GM12864 (cell line): ENCODE data around the gene CNTN2.

Source experiments
- DNase-seq: peaks from one replicate; pipeline ENCODE4 v3.0.0-alpha.2; 2011; ENCODE audit warnings: low read depth
- H3K4me3 ChIP-seq: 2 replicates; pipeline ENCODE4 v1.5.1; 2011; ENCODE audit warnings: mild to moderate bottlenecking, low read depth, low read length, control low read depth
- CTCF ChIP-seq: IDR thresholded peaks from 2 replicates; pipeline ENCODE4 v1.5.1; 2011; ENCODE audit warnings: low read depth, mild to moderate bottlenecking, moderate library complexity, low read length, control low read depth, inconsistent platforms; ENCODE audit errors: missing control alignments

The CNTN2 gene

GRCh38 chr1:205108464-205108863 lies 65.5 kb downstream of the CNTN2 start:
- TF ChIP-seq CTCF = no peak
- no peak overlapping the region for H3K4me3 ChIP-seq
- no peak for DNase-seq

DNA sequence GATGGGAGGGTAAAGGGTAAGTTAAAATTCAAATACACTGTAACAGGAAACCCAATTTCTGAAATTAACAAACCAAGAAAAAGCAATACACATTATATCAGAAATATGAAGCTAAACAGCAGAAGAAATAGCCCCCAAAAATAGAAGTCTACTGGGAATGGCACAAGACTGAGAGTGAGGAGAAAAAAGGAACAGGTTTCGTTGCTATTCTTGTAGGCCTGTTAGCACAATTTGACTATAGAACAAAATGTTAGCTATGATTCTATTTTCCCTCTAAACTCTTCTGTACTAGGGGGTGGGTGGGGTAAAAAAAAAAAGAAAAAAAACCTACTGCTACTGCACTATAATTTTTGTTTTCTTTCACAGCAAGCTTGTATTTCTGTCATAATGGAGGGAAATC lies 66.3 kb downstream of the CNTN2 start:
- H3K4me3 ChIP-seq = no peak overlapping the region
- no peak for TF ChIP-seq CTCF
- DNase-seq = no peak

- no peak for TF ChIP-seq CTCF
- DNase-seq = no peak
- H3K4me3 ChIP-seq = no peak overlapping the region
Observed at GRCh38 chr1:205109711-205110110, 66.7 kb downstream of the CNTN2 start.

DNA sequence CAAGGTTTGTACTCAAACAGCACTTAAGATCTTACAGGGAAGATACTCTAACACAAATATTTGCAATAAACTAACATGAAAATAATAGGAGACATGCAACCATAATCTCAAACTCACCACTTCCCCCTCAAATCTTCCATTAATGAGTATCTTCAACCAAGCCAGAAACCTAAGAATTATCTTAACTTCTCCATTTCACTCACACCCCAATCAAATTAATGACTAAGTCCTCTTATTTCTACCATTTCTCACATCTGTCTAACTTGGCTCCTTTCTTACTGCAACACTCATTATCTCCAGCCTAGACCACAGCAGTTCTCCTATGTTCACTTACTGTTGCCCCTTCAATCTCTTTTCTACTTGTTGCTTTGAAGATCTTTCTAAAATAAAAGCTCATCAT lies 68.3 kb downstream of the CNTN2 start:
- H3K4me3 ChIP-seq = no peak overlapping the region
- DNase-seq = no peak
- no peak for TF ChIP-seq CTCF

DNA sequence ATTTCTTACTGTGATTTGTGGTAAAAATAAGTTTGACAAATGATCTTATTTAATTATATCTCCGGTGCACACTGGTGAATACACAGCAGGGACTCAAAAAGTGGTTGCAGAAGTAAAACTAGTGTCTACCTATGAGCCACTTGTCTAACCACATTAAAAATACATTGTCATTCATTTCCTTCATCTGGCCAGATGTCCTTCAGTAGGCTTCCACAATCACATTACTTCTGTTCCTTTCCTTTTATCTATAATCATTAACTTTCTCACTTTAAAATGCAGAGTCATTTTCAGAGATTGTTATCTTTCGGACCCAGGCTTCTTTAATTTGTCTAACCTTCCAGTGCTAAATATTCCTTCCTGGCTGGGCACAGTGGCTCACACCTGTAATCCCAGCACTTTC lies 75.7 kb downstream of the CNTN2 start:
- no peak for DNase-seq
- TF ChIP-seq CTCF = no peak

GRCh38 chr1:205121660-205122488 lies 78.9 kb downstream of the CNTN2 start, which contains the start of gene RBBP5:
TSS of gene RBBP5 (minus strand) at chr1:205121978. CDS start at chr1:205121873, 105 bp downstream.
- TF ChIP-seq CTCF = peak; percentile 68
- peak within 1 kb of the TSS; percentile 88 for H3K4me3 ChIP-seq
- peak; percentile 97 for DNase-seq

More for the DNA sequence above, 75.7 kb downstream of the CNTN2 start:
- no peak overlapping the region for H3K4me3 ChIP-seq

DNA sequence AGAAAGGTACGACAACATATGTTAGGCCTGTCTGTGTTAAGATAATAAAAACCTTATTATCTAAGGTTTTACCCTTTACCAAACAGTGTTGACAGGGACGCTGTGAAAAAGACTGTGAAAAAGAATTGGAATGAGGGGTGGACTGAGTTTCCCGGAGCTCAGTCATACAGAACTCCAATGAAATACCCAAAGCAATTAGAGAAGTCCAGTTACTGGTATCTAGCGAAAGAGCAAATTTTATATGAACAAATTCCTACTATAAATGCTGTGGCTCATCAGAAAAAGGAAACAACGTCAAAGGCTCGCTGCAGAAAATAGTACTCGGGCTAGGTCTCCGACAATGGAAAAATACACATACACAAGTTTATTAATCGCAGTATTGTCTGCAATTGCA lies 79.5 kb downstream of the CNTN2 start:
- H3K4me3 ChIP-seq = peak overlapping the region; percentile 88
- TF ChIP-seq CTCF = no peak
- DNase-seq = no peak
